ENCODE results near the gene SMIM35.

- TF ChIP-seq EZH2phosphoT487 (IDR thresholded peaks at IDR 0.05; ENCODE audit: borderline replicate concordance, low read length) (no peak), EZH2 (IDR thresholded peaks at IDR 0.05; ENCODE audit: low read length, unreplicated experiment) (no peak)
These were observed 116.3 kb downstream of the SMIM35 start for GRCh38 chr11:117970400-117971024.

Data from PC-3 (cell line).